ENCODE measurements around the gene PELI1.

DNA sequence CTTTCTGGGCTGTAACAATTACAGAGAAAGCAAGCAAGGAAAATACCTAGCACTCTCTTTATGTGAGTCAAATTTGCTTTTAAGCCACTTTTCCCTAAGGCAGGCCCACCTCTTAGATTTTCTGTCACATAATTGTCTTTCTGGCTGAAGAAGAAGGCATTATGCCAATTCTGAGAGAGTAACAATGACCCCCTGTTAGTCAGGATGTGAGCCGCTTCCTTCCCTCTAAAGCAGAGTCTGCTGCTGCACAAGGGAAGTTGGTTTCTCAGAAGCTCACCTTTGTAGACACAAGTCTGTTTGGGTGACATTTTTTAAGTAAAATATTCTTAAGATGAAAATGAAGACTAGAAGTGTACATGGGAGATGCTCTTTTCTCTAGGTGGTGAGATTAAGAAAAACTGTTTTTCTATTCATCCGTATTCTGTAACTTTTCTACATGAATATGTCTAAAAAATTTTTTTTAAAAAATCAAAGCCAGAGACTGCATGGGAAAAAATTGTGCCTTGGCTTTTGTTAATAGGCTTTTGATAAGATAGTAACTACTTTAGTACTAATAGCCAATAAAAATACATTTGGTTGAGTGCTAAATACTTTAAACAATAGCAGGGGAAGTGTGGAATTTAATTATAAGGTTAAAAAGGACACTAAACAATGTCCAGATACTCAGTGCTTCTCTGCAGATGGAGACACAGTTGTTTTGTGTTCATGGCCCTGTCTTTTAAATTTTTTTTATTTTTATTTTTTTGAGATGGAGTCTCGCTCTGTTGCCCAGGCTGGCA lies 91.6 kb downstream of the PELI1 start:
- TF ChIP-seq ZBTB7A (tag by site-specific recombination; IDR thresholded peaks at IDR 0.05; ENCODE audit: low read depth), result no peak
- no peak for TF ChIP-seq REPIN1 (tag by site-specific recombination; IDR thresholded peaks at IDR 0.05; ENCODE audit: low read depth)
- no peak for TF ChIP-seq ZNF792 (tag by site-specific recombination; IDR thresholded peaks at IDR 0.05)
- TF ChIP-seq YY1 (tag by site-specific recombination; IDR thresholded peaks at IDR 0.05), result no peak
- TF ChIP-seq, protein P1, sequence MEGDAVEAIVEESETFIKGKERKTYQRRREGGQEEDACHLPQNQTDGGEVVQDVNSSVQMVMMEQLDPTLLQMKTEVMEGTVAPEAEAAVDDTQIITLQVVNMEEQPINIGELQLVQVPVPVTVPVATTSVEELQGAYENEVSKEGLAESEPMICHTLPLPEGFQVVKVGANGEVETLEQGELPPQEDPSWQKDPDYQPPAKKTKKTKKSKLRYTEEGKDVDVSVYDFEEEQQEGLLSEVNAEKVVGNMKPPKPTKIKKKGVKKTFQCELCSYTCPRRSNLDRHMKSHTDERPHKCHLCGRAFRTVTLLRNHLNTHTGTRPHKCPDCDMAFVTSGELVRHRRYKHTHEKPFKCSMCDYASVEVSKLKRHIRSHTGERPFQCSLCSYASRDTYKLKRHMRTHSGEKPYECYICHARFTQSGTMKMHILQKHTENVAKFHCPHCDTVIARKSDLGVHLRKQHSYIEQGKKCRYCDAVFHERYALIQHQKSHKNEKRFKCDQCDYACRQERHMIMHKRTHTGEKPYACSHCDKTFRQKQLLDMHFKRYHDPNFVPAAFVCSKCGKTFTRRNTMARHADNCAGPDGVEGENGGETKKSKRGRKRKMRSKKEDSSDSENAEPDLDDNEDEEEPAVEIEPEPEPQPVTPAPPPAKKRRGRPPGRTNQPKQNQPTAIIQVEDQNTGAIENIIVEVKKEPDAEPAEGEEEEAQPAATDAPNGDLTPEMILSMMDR (tag by site-specific recombination; IDR thresholded peaks at IDR 0.05), result no peak
- TF ChIP-seq, protein P2, sequence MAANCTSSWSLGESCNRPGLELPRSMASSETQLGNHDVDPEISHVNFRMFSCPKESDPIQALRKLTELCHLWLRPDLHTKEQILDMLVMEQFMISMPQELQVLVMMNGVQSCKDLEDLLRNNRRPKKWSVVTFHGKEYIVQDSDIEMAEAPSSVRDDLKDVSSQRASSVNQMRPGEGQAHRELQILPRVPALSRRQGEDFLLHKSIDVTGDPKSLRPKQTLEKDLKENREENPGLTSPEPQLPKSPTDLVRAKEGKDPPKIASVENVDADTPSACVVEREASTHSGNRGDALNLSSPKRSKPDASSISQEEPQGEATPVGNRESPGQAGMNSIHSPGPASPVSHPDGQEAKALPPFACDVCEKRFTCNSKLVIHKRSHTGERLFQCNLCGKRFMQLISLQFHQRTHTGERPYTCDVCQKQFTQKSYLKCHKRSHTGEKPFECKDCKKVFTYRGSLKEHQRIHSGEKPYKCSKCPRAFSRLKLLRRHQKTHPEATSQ (tag by site-specific recombination; IDR thresholded peaks at IDR 0.05), result no peak
